Keratinocyte (primary cell): ENCODE results near the gene TNC.

Source experiments
- EZH2 ChIP-seq: IDR thresholded peaks from one replicate; pipeline ENCODE4 v1.6.1; 2012; ENCODE audit warnings: inconsistent platforms, mild to moderate bottlenecking, low read length, moderate library complexity
- TF ChIP-seq, protein P1 (sequence below), 3 experiments: IDR thresholded peaks in 1 of 3; conservative IDR thresholded peaks in 1 of 3; optimal IDR thresholded peaks in 1 of 3; 2 replicates in 2 of 3; 3 replicates in 1 of 3; pipeline versions ENCODE3 to v1.5.1; 2011; ENCODE audit warnings: low read length in 3 of 3, mild to moderate bottlenecking in 3 of 3, moderate library complexity in 2 of 3, control low read depth in 1 of 3, inconsistent platforms in 1 of 3; ENCODE audit not compliant: insufficient read depth in 2 of 3; ENCODE audit errors: extremely low read depth in 1 of 3

DNA sequence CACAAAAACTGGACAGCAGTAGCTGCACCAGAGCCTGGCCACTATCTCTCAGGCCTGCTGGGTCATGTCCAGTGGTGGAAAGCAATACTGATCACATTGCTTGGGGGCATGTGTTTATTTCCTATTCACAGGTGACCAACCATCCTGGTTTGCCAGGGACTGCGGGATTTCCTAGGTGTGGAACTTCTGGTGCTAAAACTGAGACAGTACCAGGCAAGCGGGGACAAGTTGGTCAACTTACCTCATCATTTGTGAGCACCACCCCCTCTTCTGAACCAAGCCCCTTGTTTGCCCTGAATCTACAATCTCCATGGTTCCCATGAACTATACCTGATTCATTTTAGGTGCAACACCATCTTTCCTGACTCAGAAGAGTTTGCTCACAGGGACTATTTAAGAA is 81.3 kb downstream of the TNC start:
- TF ChIP-seq, protein P1, sequence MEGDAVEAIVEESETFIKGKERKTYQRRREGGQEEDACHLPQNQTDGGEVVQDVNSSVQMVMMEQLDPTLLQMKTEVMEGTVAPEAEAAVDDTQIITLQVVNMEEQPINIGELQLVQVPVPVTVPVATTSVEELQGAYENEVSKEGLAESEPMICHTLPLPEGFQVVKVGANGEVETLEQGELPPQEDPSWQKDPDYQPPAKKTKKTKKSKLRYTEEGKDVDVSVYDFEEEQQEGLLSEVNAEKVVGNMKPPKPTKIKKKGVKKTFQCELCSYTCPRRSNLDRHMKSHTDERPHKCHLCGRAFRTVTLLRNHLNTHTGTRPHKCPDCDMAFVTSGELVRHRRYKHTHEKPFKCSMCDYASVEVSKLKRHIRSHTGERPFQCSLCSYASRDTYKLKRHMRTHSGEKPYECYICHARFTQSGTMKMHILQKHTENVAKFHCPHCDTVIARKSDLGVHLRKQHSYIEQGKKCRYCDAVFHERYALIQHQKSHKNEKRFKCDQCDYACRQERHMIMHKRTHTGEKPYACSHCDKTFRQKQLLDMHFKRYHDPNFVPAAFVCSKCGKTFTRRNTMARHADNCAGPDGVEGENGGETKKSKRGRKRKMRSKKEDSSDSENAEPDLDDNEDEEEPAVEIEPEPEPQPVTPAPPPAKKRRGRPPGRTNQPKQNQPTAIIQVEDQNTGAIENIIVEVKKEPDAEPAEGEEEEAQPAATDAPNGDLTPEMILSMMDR (optimal IDR thresholded peaks at IDR 0.05 in 1 of 3, IDR thresholded peaks at IDR 0.05 in 1 of 3, conservative IDR thresholded peaks at IDR 0.05 in 1 of 3; ENCODE audit: extremely low read depth in 1 of 3, insufficient read depth in 2 of 3, low read length in 3 of 3): no peak
- no peak for TF ChIP-seq EZH2
